Fibroblast of villous mesenchyme (primary cell): ENCODE measurements around the gene LRRC55. TPM values are rescaled to one million over a fixed set of nuclear protein-coding genes. Genes with fewer than 3 reads are reported as not detected.

Experiments
- DNase-seq: peaks from one replicate; pipeline ENCODE4 v3.0.0-alpha.2; 2010; ENCODE audit warnings: low read depth
- H3K4me3 ChIP-seq: 2 replicates; pipeline ENCODE4 v1.5.1; 2011; ENCODE audit warnings: low read depth, mild to moderate bottlenecking, low read length
- CTCF ChIP-seq: IDR thresholded peaks from 2 replicates; pipeline ENCODE4 v1.5.1; 2012; ENCODE audit warnings: low read depth, mild to moderate bottlenecking, low read length; ENCODE audit not compliant: insufficient read depth
- total RNA-seq: library from RNA; depleted of rRNA; stranded (reverse); fragments of >200 nt; gene quantifications from 2 replicates; pipeline ENCODE4 v1.2.3, GENCODE V29; 2012

Gene LRRC55
- total RNA-seq, 1 donor: not detected

GRCh38 chr11:57222239-57222638, 40.5 kb downstream of the LRRC55 start:
- TF ChIP-seq CTCF: no peak
- no peak for DNase-seq
- no peak overlapping the region for H3K4me3 ChIP-seq

- no peak overlapping the region for H3K4me3 ChIP-seq
- no peak for TF ChIP-seq CTCF
- DNase-seq: no peak
Measured at GRCh38 chr11:57223601-57224000, 41.8 kb downstream of the LRRC55 start.

GRCh38 chr11:57224128-57224527, 42.4 kb downstream of the LRRC55 start:
- no peak overlapping the region for H3K4me3 ChIP-seq

GRCh38 chr11:57224537-57224936, 42.8 kb downstream of the LRRC55 start:
- H3K4me3 ChIP-seq: no peak overlapping the region
- no peak for DNase-seq
- TF ChIP-seq CTCF: no peak

More at GRCh38 chr11:57224128-57224527, 42.4 kb downstream of the LRRC55 start:
- DNase-seq: no peak
- no peak for TF ChIP-seq CTCF

- no peak for DNase-seq
- no peak for TF ChIP-seq CTCF
- H3K4me3 ChIP-seq: no peak overlapping the region
Measured at GRCh38 chr11:57228600-57228999, 46.8 kb downstream of the LRRC55 start.

GRCh38 chr11:57230316-57230715, 48.6 kb downstream of the LRRC55 start:
- no peak overlapping the region for H3K4me3 ChIP-seq
- no peak for TF ChIP-seq CTCF
- no peak for DNase-seq

- no peak for TF ChIP-seq CTCF
- H3K4me3 ChIP-seq: no peak overlapping the region
- DNase-seq: no peak
Measured at GRCh38 chr11:57230791-57231538, 49.2 kb downstream of the LRRC55 start.
